Activated naive CD8-positive, alpha-beta T cell treated with anti-CD3 and anti-CD28 coated beads, Interleukin-2, amount 10 ng/mL, durations not matched to agents 7 days and 5 days (primary cell): ENCODE measurements around the gene CPA2. TPM values are rescaled to one million over a fixed set of nuclear protein-coding genes. Genes with fewer than 3 reads are reported as not detected.
"Not testable (repeated sequence)": the region's sequence is repeated elsewhere in the genome, so short reads cannot be mapped to it uniquely, and the experiment has no call there.

Experiments used
- ATAC-seq: fragments of 150-1000 bp; cut with Tn5 transposase; one replicate; pipeline ENCODE4 v1.10.0; 2021; ENCODE audit warnings: low read depth, moderate library complexity
- POLR2A ChIA-PET: fragments of 350-600 bp; sonication (Branson Sonifier 250); formaldehyde crosslinking; loops from one replicate; lab custom pipeline; 2021; ENCODE audit warnings: antibody characterized with exemption; lab: Charles Lee
- DNase-seq: peaks from one replicate; pipeline ENCODE4 v3.0.0; 2021
- H3K27ac Mint-ChIP-seq: one replicate; pipeline ENCODE4 v1.8.0; 2022; ENCODE audit warnings: mild to moderate bottlenecking, mixed read lengths
- H3K27me3 Mint-ChIP-seq: one replicate; pipeline ENCODE4 v1.8.0; 2022; ENCODE audit warnings: mild to moderate bottlenecking, moderate library complexity, mixed read lengths
- H3K36me3 Mint-ChIP-seq: one replicate; pipeline ENCODE4 v1.8.0; 2021; ENCODE audit warnings: mild to moderate bottlenecking, mixed read lengths
- H3K4me1 Mint-ChIP-seq: one replicate; pipeline ENCODE4 v1.8.0; 2021; ENCODE audit warnings: mixed read lengths
- H3K4me3 Mint-ChIP-seq: one replicate; pipeline ENCODE4 v1.8.0; 2022; ENCODE audit warnings: mild to moderate bottlenecking, moderate library complexity, mixed read lengths
- H3K9me3 Mint-ChIP-seq: one replicate; pipeline ENCODE4 v1.8.0; 2021; ENCODE audit warnings: mixed read lengths
- total RNA-seq, 2 experiments: library from RNA; stranded (reverse); gene quantifications; one replicate each; pipeline ENCODE4 v1.2.3, GENCODE V29; 2021

The CPA2 gene
- total RNA-seq, 2 experiments from 2014 or later, result not detected

GRCh38 chr7:130321542-130322229, 55.0 kb downstream of the CPA2 start:
- H3K27ac Mint-ChIP-seq, H3K27me3 Mint-ChIP-seq, DNase-seq, POLR2A ChIA-PET, H3K36me3 Mint-ChIP-seq, H3K4me3 Mint-ChIP-seq, H3K9me3 Mint-ChIP-seq, H3K4me1 Mint-ChIP-seq, ATAC-seq: not testable (repeated sequence)

GRCh38 chr7:130322615-130323014, 56.0 kb downstream of the CPA2 start:
- POLR2A ChIA-PET, result no interaction called here
- H3K27ac Mint-ChIP-seq, result no peak overlapping the region
- ATAC-seq, result no peak
- H3K4me1 Mint-ChIP-seq, result no peaks in the 10 kb centered on the region
- H3K27me3 Mint-ChIP-seq, result no peaks in the 10 kb centered on the region
- peaks cover 2% of the 10 kb centered on the region for H3K36me3 Mint-ChIP-seq
- no peaks in the 10 kb centered on the region for H3K9me3 Mint-ChIP-seq
- H3K4me3 Mint-ChIP-seq, result no peak overlapping the region
- no peak for DNase-seq

- H3K9me3 Mint-ChIP-seq, result no peaks in the 10 kb centered on the region
- no peak overlapping the region for H3K4me3 Mint-ChIP-seq
- H3K36me3 Mint-ChIP-seq, result peaks cover 2% of the 10 kb centered on the region
- H3K27ac Mint-ChIP-seq, result no peak overlapping the region
- DNase-seq, result no peak
- no peaks in the 10 kb centered on the region for H3K4me1 Mint-ChIP-seq
- POLR2A ChIA-PET, result no interaction called here
- H3K27me3 Mint-ChIP-seq, result no peaks in the 10 kb centered on the region
- no peak for ATAC-seq
Observed at GRCh38 chr7:130324306-130324943, 57.8 kb downstream of the CPA2 start.

GRCh38 chr7:130329681-130330080, 63.0 kb downstream of the CPA2 start:
- no peak overlapping the region for H3K4me3 Mint-ChIP-seq
- POLR2A ChIA-PET, result no interaction called here
- peaks cover 2% of the 10 kb centered on the region for H3K36me3 Mint-ChIP-seq
- H3K27ac Mint-ChIP-seq, result no peak overlapping the region
- ATAC-seq, result no peak
- no peaks in the 10 kb centered on the region for H3K27me3 Mint-ChIP-seq
- no peaks in the 10 kb centered on the region for H3K9me3 Mint-ChIP-seq
- peaks cover 3% of the 10 kb centered on the region for H3K4me1 Mint-ChIP-seq
- DNase-seq, result no peak

GRCh38 chr7:130332259-130333053, 65.8 kb downstream of the CPA2 start:
- Mint-ChIP-seq H3K27ac (no peak overlapping the region), H3K4me3 (no peak overlapping the region), H3K36me3 (no peaks in the 10 kb centered on the region), H3K9me3 (no peaks in the 10 kb centered on the region), H3K4me1 (peaks cover 3% of the 10 kb centered on the region), H3K27me3 (no peaks in the 10 kb centered on the region)
- DNase-seq, result no peak
- ATAC-seq, result no peak
- POLR2A ChIA-PET, result no interaction called here

GRCh38 chr7:130333832-130334231, 67.2 kb downstream of the CPA2 start:
- H3K9me3 Mint-ChIP-seq, result no peaks in the 10 kb centered on the region
- POLR2A ChIA-PET, result no interaction called here
- no peaks in the 10 kb centered on the region for H3K36me3 Mint-ChIP-seq
- H3K27ac Mint-ChIP-seq, result no peak overlapping the region
- DNase-seq (no peak), ATAC-seq (no peak)
- H3K4me3 Mint-ChIP-seq, result no peak overlapping the region
- no peaks in the 10 kb centered on the region for H3K27me3 Mint-ChIP-seq
- H3K4me1 Mint-ChIP-seq, result peaks cover 3% of the 10 kb centered on the region

DNA sequence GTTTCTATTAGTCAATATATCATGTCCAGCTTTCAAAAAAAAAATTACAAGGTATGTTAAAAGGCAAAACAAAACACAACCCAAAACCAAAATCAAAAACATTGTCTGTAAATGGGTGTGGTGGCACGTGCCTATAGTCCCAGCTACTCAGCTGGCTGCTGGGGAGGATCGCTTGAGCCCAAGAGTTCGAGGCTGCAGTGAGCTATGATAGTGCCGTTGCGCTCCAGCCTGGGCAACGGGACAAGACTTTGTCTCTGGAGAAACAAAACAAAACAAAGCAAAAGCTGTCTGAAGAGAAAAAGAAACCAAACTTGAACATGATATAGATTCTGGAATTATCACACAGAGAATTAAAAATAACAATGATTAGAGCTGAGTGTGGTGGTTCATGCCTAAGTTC, 67.6 kb downstream of the CPA2 start:
- POLR2A ChIA-PET, result no interaction called here
- Mint-ChIP-seq H3K9me3 (no peaks in the 10 kb centered on the region), H3K27me3 (no peaks in the 10 kb centered on the region), H3K27ac (no peak overlapping the region), H3K4me1 (peaks cover 3% of the 10 kb centered on the region), H3K4me3 (no peak overlapping the region), H3K36me3 (no peaks in the 10 kb centered on the region)
- no peak for ATAC-seq
- no peak for DNase-seq

GRCh38 chr7:130337410-130337971, 70.8 kb downstream of the CPA2 start:
- DNase-seq, result no peak
- POLR2A ChIA-PET, result no interaction called here
- Mint-ChIP-seq H3K27ac (no peak overlapping the region), H3K27me3 (no peaks in the 10 kb centered on the region), H3K9me3 (no peaks in the 10 kb centered on the region), H3K36me3 (no peaks in the 10 kb centered on the region), H3K4me3 (no peak overlapping the region), H3K4me1 (peaks cover 3% of the 10 kb centered on the region)
- ATAC-seq, result no peak

DNA sequence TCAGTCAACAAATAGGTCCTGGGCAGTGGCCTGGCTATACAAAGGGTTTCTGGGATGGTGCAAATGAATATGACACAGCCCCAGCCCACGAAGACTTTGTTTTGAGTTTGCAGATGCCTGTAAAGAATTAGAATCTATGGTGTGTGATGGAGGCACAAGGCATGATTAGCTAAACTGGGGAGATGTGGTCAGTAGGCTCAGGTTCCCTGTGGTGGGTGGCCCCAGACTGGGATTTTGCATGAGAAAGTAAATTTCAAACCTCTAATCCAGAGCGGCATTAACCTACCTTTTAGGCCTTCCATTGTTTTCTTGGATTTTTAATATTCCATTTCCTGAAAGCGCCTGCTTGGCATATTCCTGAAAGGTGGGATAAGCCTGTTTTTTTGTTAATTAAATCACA, 71.6 kb downstream of the CPA2 start:
- H3K36me3 Mint-ChIP-seq, result no peaks in the 10 kb centered on the region
- DNase-seq, result no peak
- H3K4me1 Mint-ChIP-seq, result peaks cover 3% of the 10 kb centered on the region
- no peaks in the 10 kb centered on the region for H3K27me3 Mint-ChIP-seq
- no peak overlapping the region for H3K4me3 Mint-ChIP-seq
- no peak for ATAC-seq
- no peaks in the 10 kb centered on the region for H3K9me3 Mint-ChIP-seq
- POLR2A ChIA-PET, result no interaction called here
- H3K27ac Mint-ChIP-seq, result no peak overlapping the region

Other genes starting within 250 kb of the CPA2 start
- gene ZC3HC1, start 215.5 kb upstream of the CPA2 start, total RNA-seq, result 10 to 100 TPM; 15.4 to 18.7 TPM
- gene KLHDC10, start 196.3 kb upstream of the CPA2 start, total RNA-seq, result 10 to 100 TPM; 15.6 to 15.7 TPM
- gene TMEM209, start 61.5 kb upstream of the CPA2 start, total RNA-seq, result 10 to 100 TPM; 39.5 to 43.9 TPM
- gene SSMEM1, start 59.0 kb upstream of the CPA2 start, total RNA-seq, result not detected
- gene CPA4, start 26.3 kb downstream of the CPA2 start, total RNA-seq, result not detected
- gene CPA5, start 78.0 kb downstream of the CPA2 start, total RNA-seq, result 1 to 10 TPM; 8.7 to 9.4 TPM
- gene CPA1, start 113.6 kb downstream of the CPA2 start, total RNA-seq, result not detected
- gene CEP41, start 174.2 kb downstream of the CPA2 start, total RNA-seq, result 10 to 100 TPM; 27.1 to 28.7 TPM
- gene MEST, start 225.2 kb downstream of the CPA2 start, total RNA-seq, result 10 to 100 TPM in 1 of 2 experiments, 1 to 10 TPM in 1; 8.7 to 11.6 TPM